Purkinje cell (primary cell): ENCODE results near the gene RIC1. TPM values are rescaled to one million over a fixed set of nuclear protein-coding genes. Genes with fewer than 3 reads are reported as not detected.

Experiments used
- polyA plus RNA-seq: library from polyadenylated mRNA; unstranded; fragments of >200 nt; fragmentation: Nextera tagmentation; gene quantifications from 2 replicates; pipeline ENCODE4 v1.2.1, GENCODE V29; 2014

RIC1 gene
- 1.7 and 5.5 TPM in 2 replicates for polyA plus RNA-seq

GRCh38 chr9:5628530-5629311, at the start of gene RIC1:
RIC1 (plus strand) TSS chr9:5629107; CDS start chr9:5629310, 203 bp downstream.

Other genes with a start within 250 kb of the RIC1 start
- gene PLGRKT, start 191.2 kb upstream of the RIC1 start, polyA plus RNA-seq = 19.4 and 23.4 TPM in 2 replicates
- 0.27 and 1.5 TPM in 2 replicates for gene CD274, start 178.6 kb upstream of the RIC1 start, polyA plus RNA-seq
- 0.71 TPM in 1 of 2 replicates, not detected in the other for gene PDCD1LG2, start 118.6 kb upstream of the RIC1 start, polyA plus RNA-seq
- gene ERMP1, start 204.0 kb downstream of the RIC1 start, polyA plus RNA-seq = 42.4 and 47.6 TPM in 2 replicates